Vagina (tissue), 2 donors: ENCODE results near the gene BRAP. TPM values are rescaled to one million over a fixed set of nuclear protein-coding genes. Genes with fewer than 3 reads are reported as not detected.

ENCODE experiments used
- DNase-seq, 2 donors: peaks; one replicate each; pipeline ENCODE4 v3.0.0-alpha.2; 2017; ENCODE audit errors: extremely low spot score in 2 of 2
- H3K27ac ChIP-seq: fragments of 200-600 bp; sonication (generic); one replicate; pipeline ENCODE4 v1.5.1; 2019
- H3K27me3 ChIP-seq: fragments of 200-600 bp; sonication (generic); one replicate; pipeline ENCODE4 v1.5.1; 2019
- H3K36me3 ChIP-seq, 2 donors: fragments of 200-600 bp; sonication (generic); one replicate each; pipeline ENCODE4 v1.5.1; 2017 to 2019
- H3K4me1 ChIP-seq: fragments of 200-600 bp; sonication (generic); one replicate; pipeline ENCODE4 v1.5.1; 2019
- H3K4me3 ChIP-seq, 2 donors: fragments of 200-600 bp; sonication (generic); 1 replicate in 1 of 2; 2 replicates in 1 of 2; pipeline ENCODE4 v1.5.1; 2016 to 2019
- H3K9me3 ChIP-seq: fragments of 200-600 bp; sonication (generic); one replicate; pipeline ENCODE4 v1.5.1; 2019
- POLR2A ChIP-seq, 2 donors: fragments of 450-650 bp; IDR thresholded peaks; one replicate each; pipeline ENCODE4 v1.6.1; 2017; ENCODE audit warnings: antibody characterized with exemption in 2 of 2, mild to moderate bottlenecking in 2 of 2, moderate library complexity in 2 of 2
- POLR2AphosphoS5 ChIP-seq, 2 donors: sonication (generic); formaldehyde crosslinking; IDR thresholded peaks; one replicate each; pipeline ENCODE4 v1.9.0; 2017; ENCODE audit warnings: antibody characterized with exemption in 2 of 2, mild to moderate bottlenecking in 2 of 2, low read depth in 1 of 2; ENCODE audit not compliant: insufficient read depth in 1 of 2
- intact Hi-C: fragments of 100-400 bp; cut with DNase I; formaldehyde crosslinking; loops from one replicate; pipeline ENCODE4 v1.15.1; 2023
- total RNA-seq: library from RNA; depleted of rRNA; stranded (reverse); fragments of >200 nt; gene quantifications from one replicate; pipeline ENCODE4 v1.2.3, GENCODE V29; 2016
- TF ChIP-seq, protein P1 (sequence below), 3 experiments: fragments of 450-650 bp in 2 of 3; fragments of 200-600 bp in 1 of 3; sonication (generic) in 1 of 3; IDR thresholded peaks; one replicate each; pipeline ENCODE4 v1.5.1; 2017 to 2019; ENCODE audit warnings: antibody characterized with exemption in 3 of 3, mild to moderate bottlenecking in 2 of 3, moderate library complexity in 2 of 3

Gene BRAP
- total RNA-seq, 1 donor from 2014 or later = 14.0 TPM

GRCh38 chr12:111600205-111600642 is 85.5 kb downstream of the BRAP start:
- peak overlapping the region; percentile 95 for H3K27ac ChIP-seq
- H3K4me1 ChIP-seq = peaks cover 25% of the 10 kb centered on the region
- no peaks in the 10 kb centered on the region for H3K36me3 ChIP-seq
- peak overlapping the region; percentile 65 to 88 for H3K4me3 ChIP-seq
- no peak for DNase-seq
- no peak for TF ChIP-seq POLR2AphosphoS5 (IDR thresholded peaks at IDR 0.05; ENCODE audit: insufficient read depth in 1 of 2, low read depth in 1 of 2)
- TF ChIP-seq, protein P1, sequence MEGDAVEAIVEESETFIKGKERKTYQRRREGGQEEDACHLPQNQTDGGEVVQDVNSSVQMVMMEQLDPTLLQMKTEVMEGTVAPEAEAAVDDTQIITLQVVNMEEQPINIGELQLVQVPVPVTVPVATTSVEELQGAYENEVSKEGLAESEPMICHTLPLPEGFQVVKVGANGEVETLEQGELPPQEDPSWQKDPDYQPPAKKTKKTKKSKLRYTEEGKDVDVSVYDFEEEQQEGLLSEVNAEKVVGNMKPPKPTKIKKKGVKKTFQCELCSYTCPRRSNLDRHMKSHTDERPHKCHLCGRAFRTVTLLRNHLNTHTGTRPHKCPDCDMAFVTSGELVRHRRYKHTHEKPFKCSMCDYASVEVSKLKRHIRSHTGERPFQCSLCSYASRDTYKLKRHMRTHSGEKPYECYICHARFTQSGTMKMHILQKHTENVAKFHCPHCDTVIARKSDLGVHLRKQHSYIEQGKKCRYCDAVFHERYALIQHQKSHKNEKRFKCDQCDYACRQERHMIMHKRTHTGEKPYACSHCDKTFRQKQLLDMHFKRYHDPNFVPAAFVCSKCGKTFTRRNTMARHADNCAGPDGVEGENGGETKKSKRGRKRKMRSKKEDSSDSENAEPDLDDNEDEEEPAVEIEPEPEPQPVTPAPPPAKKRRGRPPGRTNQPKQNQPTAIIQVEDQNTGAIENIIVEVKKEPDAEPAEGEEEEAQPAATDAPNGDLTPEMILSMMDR (IDR thresholded peaks at IDR 0.05) = no peak
- TF ChIP-seq POLR2A (IDR thresholded peaks at IDR 0.05) = no peak
- H3K27me3 ChIP-seq = no peaks in the 10 kb centered on the region
- intact Hi-C loops = no loop called here
- no peaks in the 10 kb centered on the region for H3K9me3 ChIP-seq

DNA sequence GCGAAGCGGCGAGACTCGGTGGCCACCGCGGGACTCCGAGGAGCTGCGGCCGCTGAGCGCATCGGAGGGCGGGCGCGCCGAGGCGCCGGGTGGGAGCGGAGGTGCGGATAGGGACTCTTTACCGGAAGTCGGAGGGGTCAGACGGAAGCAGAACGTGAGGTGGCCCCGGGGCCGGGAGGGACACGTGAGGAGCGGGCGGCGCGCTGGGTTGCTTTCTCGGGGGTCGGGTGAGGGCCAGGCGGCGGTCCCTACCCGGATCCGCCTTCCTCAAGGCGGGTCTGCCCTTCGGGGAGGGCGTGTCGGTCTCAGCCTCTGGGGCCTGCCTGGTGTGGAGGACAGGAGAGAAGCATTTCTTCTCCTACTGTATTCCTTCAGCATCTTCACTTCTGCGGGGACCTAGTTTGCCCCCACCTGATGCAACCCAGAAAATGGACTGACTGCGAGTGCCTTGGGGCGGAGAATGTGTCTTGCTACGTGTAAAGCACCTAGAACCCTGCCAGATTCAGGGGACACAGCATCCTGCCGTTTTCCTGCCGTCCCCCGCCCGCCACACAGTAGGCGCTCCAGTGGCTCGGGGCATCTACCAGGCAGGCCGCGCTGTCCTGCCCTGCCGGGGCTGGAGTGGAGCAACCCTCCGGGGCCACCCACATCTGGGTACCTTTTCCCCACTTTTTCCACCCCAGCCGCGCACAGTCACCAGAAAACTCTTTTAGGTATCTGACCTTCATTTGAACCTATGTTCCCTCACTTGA is 86.1 kb downstream of the BRAP start:
- H3K27me3 ChIP-seq = no peaks in the 10 kb centered on the region
- peak in 1 of 2 donors; percentile 94 for DNase-seq
- no peaks in the 10 kb centered on the region for H3K36me3 ChIP-seq
- H3K4me1 ChIP-seq = peaks cover 31% of the 10 kb centered on the region
- H3K9me3 ChIP-seq = no peaks in the 10 kb centered on the region
- peak overlapping the region; percentile 95 for H3K27ac ChIP-seq
- intact Hi-C loops = loop anchor here (5.0 kb wide), 1 partner anchor 38 kb away; no protein-coding TSS in a partner anchor
- TF ChIP-seq, protein P1 (IDR thresholded peaks at IDR 0.05) = no peak
- peak in 1 of 2 donors; percentile 60 for TF ChIP-seq POLR2A (IDR thresholded peaks at IDR 0.05)
- peak in 1 of 2 donors; percentile 89 for TF ChIP-seq POLR2AphosphoS5 (IDR thresholded peaks at IDR 0.05; ENCODE audit: insufficient read depth in 1 of 2, low read depth in 1 of 2)
- H3K4me3 ChIP-seq = peak overlapping the region; percentile 65 to 88

DNA sequence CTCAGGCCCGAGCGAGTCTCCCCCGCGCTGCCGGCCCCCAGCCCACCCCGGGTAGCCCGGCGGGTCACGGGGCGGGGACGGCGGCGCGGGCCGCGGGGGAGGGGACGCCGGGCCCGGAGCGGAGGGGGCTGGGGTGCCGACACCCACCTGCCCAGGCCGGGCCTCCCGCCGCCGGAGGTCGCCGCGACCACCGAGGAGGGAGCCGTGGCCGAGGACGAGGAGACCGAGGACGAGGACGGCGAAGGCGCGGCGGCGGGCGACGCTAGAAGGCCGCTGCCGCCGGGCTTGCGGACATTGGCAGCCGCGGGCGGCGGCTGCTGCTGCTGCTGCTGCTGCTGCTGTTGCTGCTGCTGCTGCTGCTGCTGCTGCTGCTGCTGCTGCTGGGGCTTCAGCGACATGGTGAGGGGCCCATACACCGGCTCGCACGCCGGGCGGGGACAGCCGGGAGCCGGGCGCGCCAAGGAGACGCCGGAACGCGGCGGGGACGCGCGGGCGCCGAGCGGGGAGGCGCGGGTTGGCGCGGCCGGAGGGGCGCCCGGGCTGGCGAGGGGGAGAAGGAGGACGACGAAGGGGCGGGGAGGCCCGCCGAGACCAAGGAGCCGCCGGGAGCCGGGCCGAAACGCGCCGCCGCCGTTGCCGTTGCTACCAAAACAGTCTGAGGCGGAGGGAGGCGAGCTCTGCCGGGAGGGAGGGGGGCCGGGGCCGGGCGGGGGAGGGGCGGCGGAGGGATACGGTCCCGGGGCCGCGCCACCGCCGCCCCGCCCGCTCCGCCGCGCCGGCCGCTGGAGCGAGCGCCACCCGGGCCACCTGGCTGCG is 86.9 kb downstream of the BRAP start, which contains the start of gene ATXN2:
ATXN2 (minus strand) TSS at position 679 of the 816 bp plus-strand sequence; CDS start at position 398, 281 bp downstream.
- Histone ChIP-seq H3K9me3 (no peaks in the 10 kb centered on the region), H3K27me3 (no peaks in the 10 kb centered on the region), H3K27ac (peak within 1 kb of the TSS; percentile 95), H3K4me1 (peaks cover 39% of the 10 kb centered on the region), H3K4me3 (peak within 1 kb of the TSS; percentile 65 to 88), H3K36me3 (no peaks in the 10 kb centered on the region)
- intact Hi-C loops = loop anchor here (5.0 kb wide), 1 partner anchor 38 kb away; no protein-coding TSS in a partner anchor
- DNase-seq = no peak
- TF ChIP-seq POLR2A (IDR thresholded peaks at IDR 0.05) (no peak), POLR2AphosphoS5 (IDR thresholded peaks at IDR 0.05; ENCODE audit: insufficient read depth in 1 of 2, low read depth in 1 of 2) (no peak)
- TF ChIP-seq, protein P1 (IDR thresholded peaks at IDR 0.05) = no peak

DNA sequence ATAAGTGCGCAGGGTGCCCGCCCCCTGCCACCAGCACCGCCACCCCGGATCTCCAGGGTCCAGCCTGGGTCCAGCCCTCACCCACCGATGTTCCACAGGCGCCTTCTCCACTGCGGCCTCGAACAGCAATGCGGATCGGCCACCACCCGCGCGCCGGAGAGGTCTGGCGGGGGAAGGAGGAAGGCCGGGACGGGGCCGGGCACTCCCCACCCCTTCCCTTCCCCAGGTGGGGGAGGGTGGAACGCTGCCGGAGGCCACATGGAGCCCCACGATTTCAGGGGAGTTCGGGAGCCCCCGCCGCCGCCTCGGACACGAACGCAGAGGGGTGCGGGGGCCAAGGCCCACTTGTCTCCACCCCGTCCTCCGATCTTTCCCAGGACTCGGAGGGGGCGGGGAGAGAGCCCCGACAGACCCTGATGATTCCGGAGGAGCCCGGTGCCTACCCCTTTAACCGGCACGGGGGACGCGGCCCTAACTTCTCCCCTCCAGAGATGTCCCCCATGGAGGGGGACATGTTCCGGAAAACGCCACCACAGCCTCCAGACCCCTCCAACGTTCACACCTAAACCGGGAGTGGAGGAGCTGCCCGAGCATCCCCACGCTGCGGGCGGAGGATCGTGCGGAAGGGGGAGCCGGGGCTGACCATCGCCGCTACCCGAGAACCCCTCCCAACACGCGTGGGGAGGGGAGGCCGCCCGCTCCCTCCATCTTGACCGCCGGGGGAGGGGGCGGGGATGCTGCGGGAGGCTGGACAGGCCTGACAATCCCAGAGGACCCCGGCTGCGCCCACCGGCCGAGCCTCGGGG is 87.7 kb downstream of the BRAP start:
- Histone ChIP-seq H3K36me3 (no peaks in the 10 kb centered on the region), H3K27me3 (no peaks in the 10 kb centered on the region), H3K4me1 (peaks cover 42% of the 10 kb centered on the region), H3K4me3 (peak overlapping the region; percentile 65 to 88), H3K9me3 (no peaks in the 10 kb centered on the region), H3K27ac (peak overlapping the region; percentile 95)
- TF ChIP-seq POLR2AphosphoS5 (IDR thresholded peaks at IDR 0.05; ENCODE audit: insufficient read depth in 1 of 2, low read depth in 1 of 2) (peak in 1 of 2 donors; percentile 15), POLR2A (IDR thresholded peaks at IDR 0.05) (no peak)
- TF ChIP-seq, protein P1 (IDR thresholded peaks at IDR 0.05) = no peak
- DNase-seq = no peak
- intact Hi-C loops = loop anchor here (5.0 kb wide), 1 partner anchor 39 kb away; no protein-coding TSS in a partner anchor
